ENCODE data around the gene KCNA5. TPM values are rescaled to one million over a fixed set of nuclear protein-coding genes. Genes with fewer than 3 reads are reported as not detected.

The KCNA5 gene
- total RNA-seq, 4 donors from 2014 or later: 0.60 to 3.7 (median 2.0) TPM

- Histone ChIP-seq H3K9me3 (no peaks in the 10 kb centered on the region), H3K36me3 (no peaks in the 10 kb centered on the region), H3K4me3 (no peak overlapping the region), H3K27me3 (peaks cover 10% of the 10 kb centered on the region), H3K4me1 (no peaks in the 10 kb centered on the region), H3K27ac (no peak overlapping the region)
- TF ChIP-seq CTCF (IDR thresholded peaks at IDR 0.05) (no peak), POLR2A (IDR thresholded peaks at IDR 0.05) (no peak)
- intact Hi-C loops (cut with DNase I; ENCODE audit: low total_unique reads): loop anchor here (10.0 kb wide), 1 partner anchor 234 kb away; no protein-coding TSS in a partner anchor
- in situ Hi-C loops (cut with MboI; ENCODE audit: low pct_ligation_motif_present in 1 of 4, low pct_unique_long_range_greater_than_20kb in 1 of 4, low sequenced_read_pairs in 3 of 4): loop anchor here in 3 of 4 donors (5.0 to 10.0 kb wide), 2 partner anchors 64 to 66 kb away; no protein-coding TSS in a partner anchor
- 67% methylated on average over 18 of the region's 18 CpGs; no CpG with 5 or more reads in 1 of the 2 donors for WGBS, 2 donors (ENCODE audit: low coverage in 1 of 2)
- no peak for DNase-seq
Measured at GRCh38 chr12:5088586-5089264, 45.0 kb downstream of the KCNA5 start.

- H3K4me3 ChIP-seq: no peak overlapping the region
- WGBS, 2 donors (ENCODE audit: low coverage in 1 of 2): 67 to 68% methylated on average over 1 of the region's 1 CpG
- no peak for DNase-seq
- no peak overlapping the region for H3K27ac ChIP-seq
- TF ChIP-seq CTCF (IDR thresholded peaks at IDR 0.05) (no peak), EP300 (IDR thresholded peaks at IDR 0.05; ENCODE audit: low read depth) (no peak), POLR2A (IDR thresholded peaks at IDR 0.05) (no peak), POLR2AphosphoS5 (IDR thresholded peaks at IDR 0.05) (no peak)
- peaks cover 28% of the 10 kb centered on the region for H3K27me3 ChIP-seq
- no peaks in the 10 kb centered on the region for H3K9me3 ChIP-seq
- intact Hi-C loops (cut with DNase I; ENCODE audit: low total_unique reads) (no loop called here), in situ Hi-C loops (cut with MboI; ENCODE audit: low pct_ligation_motif_present in 1 of 4, low pct_unique_long_range_greater_than_20kb in 1 of 4, low sequenced_read_pairs in 3 of 4) (no loop called here)
- no peaks in the 10 kb centered on the region for H3K36me3 ChIP-seq
- no peaks in the 10 kb centered on the region for H3K4me1 ChIP-seq
Measured at GRCh38 chr12:5094551-5094950, 50.9 kb downstream of the KCNA5 start.

GRCh38 chr12:5094986-5095385 is 51.3 kb downstream of the KCNA5 start:
- Histone ChIP-seq H3K4me3 (no peak overlapping the region), H3K27ac (no peak overlapping the region), H3K27me3 (peaks cover 28% of the 10 kb centered on the region), H3K4me1 (no peaks in the 10 kb centered on the region), H3K36me3 (no peaks in the 10 kb centered on the region), H3K9me3 (no peaks in the 10 kb centered on the region)
- TF ChIP-seq EP300 (IDR thresholded peaks at IDR 0.05; ENCODE audit: low read depth) (no peak), POLR2AphosphoS5 (IDR thresholded peaks at IDR 0.05) (no peak), CTCF (IDR thresholded peaks at IDR 0.05) (no peak), POLR2A (IDR thresholded peaks at IDR 0.05) (no peak)
- DNase-seq: no peak
- in situ Hi-C loops (cut with MboI; ENCODE audit: low pct_ligation_motif_present in 1 of 4, low pct_unique_long_range_greater_than_20kb in 1 of 4, low sequenced_read_pairs in 3 of 4) (no loop called here), intact Hi-C loops (cut with DNase I; ENCODE audit: low total_unique reads) (no loop called here)
- WGBS, 2 donors (ENCODE audit: low coverage in 1 of 2): 70 to 86% methylated on average over 2 to 3 of the region's 3 CpGs

Other genes with a start within 250 kb of the KCNA5 start
- gene KCNA1, start 134.0 kb upstream of the KCNA5 start, total RNA-seq: under 1 TPM in 3 of 4 donors, not detected in 1; 0.32 to 0.75 (median 0.41) TPM